GM19351 (cell line): ENCODE data around the gene GSX2.

Experiments used
- ATAC-seq: cut with Tn5 transposase; IDR thresholded peaks from one replicate; pipeline ENCODE4 v1.9.1; 2021; ENCODE audit warnings: mild to moderate bottlenecking, moderate library complexity; ENCODE audit not compliant: unreplicated experiment

GSX2 gene

GRCh38 chr4:54076673-54077072 is 23.3 kb upstream of the GSX2 start:
- no peak for ATAC-seq

GRCh38 chr4:54077812-54078211 is 22.2 kb upstream of the GSX2 start:
- no peak for ATAC-seq

GRCh38 chr4:54082168-54082567 is 17.8 kb upstream of the GSX2 start:
- ATAC-seq: no peak

- no peak for ATAC-seq
These were observed 14.7 kb upstream of the GSX2 start for GRCh38 chr4:54085284-54085683.

- ATAC-seq: no peak
These were observed 10.1 kb upstream of the GSX2 start for GRCh38 chr4:54089875-54090274.

GRCh38 chr4:54090404-54090803 is 9.6 kb upstream of the GSX2 start:
- ATAC-seq: no peak

GRCh38 chr4:54090804-54091623 is 8.9 kb upstream of the GSX2 start:
- ATAC-seq: peak; percentile 67

- peak; percentile 73 for ATAC-seq
These were observed 8.1 kb upstream of the GSX2 start for GRCh38 chr4:54091637-54092404.

GRCh38 chr4:54092405-54093323 is 7.3 kb upstream of the GSX2 start:
- ATAC-seq: no peak

- no peak for ATAC-seq
These were observed 6.4 kb upstream of the GSX2 start for GRCh38 chr4:54093324-54094240.

- no peak for ATAC-seq
These were observed 5.5 kb upstream of the GSX2 start for GRCh38 chr4:54094451-54094850.

- no peak for ATAC-seq
These were observed 4.7 kb upstream of the GSX2 start for GRCh38 chr4:54095110-54095825.

GRCh38 chr4:54096295-54096962 is 3.5 kb upstream of the GSX2 start:
- no peak for ATAC-seq

GRCh38 chr4:54097152-54097551 is 2.8 kb upstream of the GSX2 start:
- ATAC-seq: no peak

GRCh38 chr4:54098375-54098774 is 1.6 kb upstream of the GSX2 start:
- no peak for ATAC-seq

- ATAC-seq: no peak
These were observed 646 bp upstream of the GSX2 start for GRCh38 chr4:54099287-54099747.

GRCh38 chr4:54100595-54101189 is 729 bp downstream of the GSX2 start:
- no peak for ATAC-seq
